ENCODE measurements around the gene ZNF624. TPM values are rescaled to one million over a fixed set of nuclear protein-coding genes. Genes with fewer than 3 reads are reported as not detected.
A peak's percentile ranks its signal among the peaks of the same experiment; 100 is the strongest.

Gene ZNF624
- total RNA-seq, 4 donors from 2014 or later = 3.1 to 6.4 (median 4.9) TPM

DNA sequence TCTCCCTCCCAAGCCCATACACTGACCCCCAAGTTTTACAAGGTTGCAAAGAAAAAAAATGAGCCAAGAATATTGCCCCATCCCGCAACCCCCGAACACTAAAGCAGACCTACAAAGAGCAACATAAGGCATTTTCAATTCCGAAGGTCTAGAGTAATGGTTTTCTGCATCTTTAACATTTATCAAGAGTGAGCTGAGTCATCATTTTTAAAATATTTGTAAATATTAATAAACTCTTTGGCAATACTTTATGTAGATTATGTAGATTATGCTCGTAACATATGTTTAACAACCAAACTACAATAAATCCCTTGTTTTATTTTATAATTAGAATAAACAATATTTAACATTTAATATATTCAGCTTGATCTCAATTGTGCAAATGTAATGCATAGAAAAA is 1.4 kb downstream of the ZNF624 start:
- TF ChIP-seq CTCF (IDR thresholded peaks at IDR 0.05) (no peak), POLR2A (IDR thresholded peaks at IDR 0.05) (no peak)
- DNase-seq = no peak
- Histone ChIP-seq H3K4me3 (replicated peaks in 1 of 3) (no peak overlapping the region), H3K36me3 (no peaks in the 10 kb centered on the region), H3K4me1 (peaks cover 5 to 8% of the 10 kb centered on the region in 2 donors), H3K27me3 (no peaks in the 10 kb centered on the region), H3K27ac (peak overlapping the region in 1 of 3 donors; percentile 89), H3K9me3 (no peaks in the 10 kb centered on the region)
- WGBS, 2 donors = 96% methylated on average over 4 of the region's 4 CpGs
- intact Hi-C loops (cut with DNase I) = no loop called here

- Histone ChIP-seq H3K27ac (no peak overlapping the region), H3K9me3 (no peaks in the 10 kb centered on the region), H3K27me3 (no peaks in the 10 kb centered on the region), H3K36me3 (no peaks in the 10 kb centered on the region), H3K4me3 (replicated peaks in 1 of 3) (no peak overlapping the region), H3K4me1 (peaks cover 5 to 8% of the 10 kb centered on the region in 2 donors)
- intact Hi-C loops (cut with DNase I) = no loop called here
- 96 to 98% methylated on average over 3 of the region's 3 CpGs for WGBS, 2 donors
- TF ChIP-seq CTCF (IDR thresholded peaks at IDR 0.05) = no peak
- no peak for TF ChIP-seq POLR2A (IDR thresholded peaks at IDR 0.05)
- DNase-seq = no peak
Measured at GRCh38 chr17:16649585-16649984, 4.1 kb downstream of the ZNF624 start.

DNA sequence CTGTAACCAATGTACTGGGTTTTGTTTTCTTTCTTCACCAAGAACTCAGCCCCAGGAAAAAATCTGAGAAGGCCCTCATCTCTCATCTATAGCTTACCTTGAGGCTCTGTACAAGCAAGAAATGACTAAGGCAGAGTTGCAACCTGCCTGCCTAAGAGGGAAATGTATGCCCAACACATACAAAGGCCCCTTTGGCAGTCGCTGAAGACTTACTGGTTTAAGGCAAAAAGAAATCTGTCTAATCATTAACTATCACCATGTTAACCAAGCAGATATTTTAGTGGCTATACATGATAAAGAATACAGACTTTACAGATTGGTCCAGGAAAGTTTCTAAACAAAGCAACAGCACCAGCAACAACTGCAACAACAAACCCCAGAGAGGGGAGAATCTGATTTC is 14.2 kb downstream of the ZNF624 start:
- WGBS, 2 donors = 69 to 74% methylated on average over 1 of the region's 1 CpG
- TF ChIP-seq CTCF (IDR thresholded peaks at IDR 0.05) (no peak), POLR2A (IDR thresholded peaks at IDR 0.05) (no peak)
- H3K4me3 ChIP-seq (replicated peaks in 1 of 3) = no peak overlapping the region
- no peaks in the 10 kb centered on the region for H3K27me3 ChIP-seq
- no peak overlapping the region for H3K27ac ChIP-seq
- no peaks in the 10 kb centered on the region for H3K9me3 ChIP-seq
- intact Hi-C loops (cut with DNase I) = no loop called here
- DNase-seq = no peak
- no peaks in the 10 kb centered on the region for H3K4me1 ChIP-seq
- peaks cover 0 to 1% of the 10 kb centered on the region in 2 donors for H3K36me3 ChIP-seq

GRCh38 chr17:16623282-16623681 is 30.4 kb downstream of the ZNF624 start:
- no peak overlapping the region for H3K4me3 ChIP-seq (replicated peaks in 1 of 3)
- H3K27ac ChIP-seq = no peak overlapping the region
- no peaks in the 10 kb centered on the region for H3K27me3 ChIP-seq
- 95 to 98% methylated on average over 6 of the region's 6 CpGs for WGBS, 2 donors
- TF ChIP-seq POLR2A (IDR thresholded peaks at IDR 0.05) (no peak), CTCF (IDR thresholded peaks at IDR 0.05) (no peak)
- no peak for DNase-seq
- no peaks in the 10 kb centered on the region for H3K4me1 ChIP-seq
- H3K9me3 ChIP-seq = no peaks in the 10 kb centered on the region
- intact Hi-C loops (cut with DNase I) = no loop called here
- H3K36me3 ChIP-seq = peaks cover 5 to 15% of the 10 kb centered on the region in 2 donors

GRCh38 chr17:16622540-16623277 is 30.9 kb downstream of the ZNF624 start:
- no peak overlapping the region for H3K27ac ChIP-seq
- intact Hi-C loops (cut with DNase I) = no loop called here
- no peaks in the 10 kb centered on the region for H3K27me3 ChIP-seq
- peaks cover 5 to 15% of the 10 kb centered on the region in 2 donors for H3K36me3 ChIP-seq
- no peaks in the 10 kb centered on the region for H3K4me1 ChIP-seq
- no peak overlapping the region for H3K4me3 ChIP-seq (replicated peaks in 1 of 3)
- WGBS, 2 donors = 98% methylated on average over 5 of the region's 5 CpGs
- TF ChIP-seq POLR2A (IDR thresholded peaks at IDR 0.05) (no peak), CTCF (IDR thresholded peaks at IDR 0.05) (no peak)
- no peaks in the 10 kb centered on the region for H3K9me3 ChIP-seq
- no peak for DNase-seq

Data from thyroid gland (tissue), 4 donors.